ENCODE measurements around the gene UBAC2.

UBAC2 gene

GRCh38 chr13:99421271-99421670, 220.6 kb downstream of the UBAC2 start:
- no peak overlapping the region for H3K4me3 ChIP-seq (replicated peaks in 1 of 2; ENCODE audit: low read depth in 2 of 2, low read length in 2 of 2)
- no peak for TF ChIP-seq CTCF (IDR thresholded peaks at IDR 0.05; ENCODE audit: low read depth, low read length)
- DNase-seq (ENCODE audit: low read depth in 2 of 2) = no peak

GRCh38 chr13:99421758-99422585, 221.3 kb downstream of the UBAC2 start:
- no peak for DNase-seq (ENCODE audit: low read depth in 2 of 2)
- no peak for TF ChIP-seq CTCF (IDR thresholded peaks at IDR 0.05; ENCODE audit: low read depth, low read length)
- no peak overlapping the region for H3K4me3 ChIP-seq (replicated peaks in 1 of 2; ENCODE audit: low read depth in 2 of 2, low read length in 2 of 2)

- no peak overlapping the region for H3K4me3 ChIP-seq (replicated peaks in 1 of 2; ENCODE audit: low read depth in 2 of 2, low read length in 2 of 2)
- no peak for TF ChIP-seq CTCF (IDR thresholded peaks at IDR 0.05; ENCODE audit: low read depth, low read length)
- no peak for DNase-seq (ENCODE audit: low read depth in 2 of 2)
These were observed 222.0 kb downstream of the UBAC2 start for GRCh38 chr13:99422586-99423220.

GRCh38 chr13:99425485-99426341, 225.1 kb downstream of the UBAC2 start:
- no peak for TF ChIP-seq CTCF (IDR thresholded peaks at IDR 0.05; ENCODE audit: low read depth, low read length)
- H3K4me3 ChIP-seq (replicated peaks in 1 of 2; ENCODE audit: low read depth in 2 of 2, low read length in 2 of 2) = no peak overlapping the region
- no peak for DNase-seq (ENCODE audit: low read depth in 2 of 2)

GRCh38 chr13:99426426-99426825, 225.8 kb downstream of the UBAC2 start:
- no peak for TF ChIP-seq CTCF (IDR thresholded peaks at IDR 0.05; ENCODE audit: low read depth, low read length)
- no peak overlapping the region for H3K4me3 ChIP-seq (replicated peaks in 1 of 2; ENCODE audit: low read depth in 2 of 2, low read length in 2 of 2)
- no peak for DNase-seq (ENCODE audit: low read depth in 2 of 2)

GRCh38 chr13:99429670-99430069, 229.0 kb downstream of the UBAC2 start:
- DNase-seq (ENCODE audit: low read depth in 2 of 2) = no peak
- TF ChIP-seq CTCF (IDR thresholded peaks at IDR 0.05; ENCODE audit: low read depth, low read length) = no peak

More at GRCh38 chr13:99429670-99430069, 229.0 kb downstream of the UBAC2 start:
- H3K4me3 ChIP-seq (replicated peaks in 1 of 2; ENCODE audit: low read depth in 2 of 2, low read length in 2 of 2) = no peak overlapping the region

Measured in cardiac fibroblast (primary cell).